NCI-H510A (cell line): Measurements from ENCODE around the gene CDK12.
A peak's percentile ranks its signal among the peaks of the same experiment; 100 is the strongest.
"Not testable (repeated sequence)": the region's sequence is repeated elsewhere in the genome, so short reads cannot be mapped to it uniquely, and the experiment has no call there.

Source experiments
- DNase-seq: peaks from one replicate; lab custom pipeline; 2025; lab: John Stamatoyannopoulos, UW

CDK12 gene

DNA sequence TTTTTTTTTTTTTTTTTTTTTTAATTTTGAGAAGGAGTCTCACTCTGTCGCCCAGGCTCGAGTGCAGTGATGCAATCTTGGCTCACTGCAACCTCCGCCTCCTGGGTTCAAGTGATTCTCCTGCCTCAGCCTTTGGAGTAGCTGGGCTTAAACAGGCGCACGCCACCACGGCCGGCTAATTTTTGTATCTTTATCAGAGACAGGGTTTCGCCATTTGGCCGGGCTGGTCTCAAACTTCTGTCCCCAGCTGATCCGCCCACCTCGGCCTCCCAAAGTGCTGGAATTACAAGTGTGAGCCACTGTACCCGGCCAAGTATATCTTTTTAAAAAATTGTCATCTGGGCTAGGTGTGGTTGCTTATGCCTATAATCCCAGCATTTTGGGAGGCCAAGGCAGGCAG, 35.6 kb downstream of the CDK12 start:
- DNase-seq = not testable (repeated sequence)

- no peak for DNase-seq
Measured at GRCh38 chr17:39507511-39507910, 46.2 kb downstream of the CDK12 start.

- DNase-seq = no peak
Measured at GRCh38 chr17:39508987-39509386, 47.7 kb downstream of the CDK12 start.

GRCh38 chr17:39513309-39513708, 52.0 kb downstream of the CDK12 start:
- DNase-seq = no peak

GRCh38 chr17:39513915-39514314, 52.6 kb downstream of the CDK12 start:
- DNase-seq = no peak

GRCh38 chr17:39517224-39517623, 55.9 kb downstream of the CDK12 start:
- DNase-seq = no peak

DNA sequence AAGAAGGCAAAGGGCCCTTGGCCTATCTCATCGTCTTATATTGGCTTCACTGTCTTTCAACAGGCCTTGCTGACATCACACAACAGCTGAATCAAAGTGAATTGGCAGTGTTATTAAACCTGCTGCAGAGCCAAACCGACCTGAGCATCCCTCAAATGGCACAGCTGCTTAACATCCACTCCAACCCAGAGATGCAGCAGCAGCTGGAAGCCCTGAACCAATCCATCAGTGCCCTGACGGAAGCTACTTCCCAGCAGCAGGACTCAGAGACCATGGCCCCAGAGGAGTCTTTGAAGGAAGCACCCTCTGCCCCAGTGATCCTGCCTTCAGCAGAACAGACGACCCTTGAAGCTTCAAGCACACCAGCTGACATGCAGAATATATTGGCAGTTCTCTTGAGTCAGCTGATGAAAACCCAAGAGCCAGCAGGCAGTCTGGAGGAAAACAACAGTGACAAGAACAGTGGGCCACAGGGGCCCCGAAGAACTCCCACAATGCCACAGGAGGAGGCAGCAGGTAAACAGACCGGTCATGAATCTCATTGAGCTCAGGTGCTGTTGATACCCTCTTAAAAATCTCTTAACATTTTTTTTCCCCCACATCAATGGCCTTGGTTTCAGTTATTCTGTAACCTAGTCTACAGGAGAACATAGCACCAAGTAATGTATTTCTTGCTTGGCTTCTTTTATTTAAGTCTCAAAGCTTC, 64.7 kb downstream of the CDK12 start:
- DNase-seq = no peak

- no peak for DNase-seq
Measured at GRCh38 chr17:39527220-39527813, 66.0 kb downstream of the CDK12 start.

DNA sequence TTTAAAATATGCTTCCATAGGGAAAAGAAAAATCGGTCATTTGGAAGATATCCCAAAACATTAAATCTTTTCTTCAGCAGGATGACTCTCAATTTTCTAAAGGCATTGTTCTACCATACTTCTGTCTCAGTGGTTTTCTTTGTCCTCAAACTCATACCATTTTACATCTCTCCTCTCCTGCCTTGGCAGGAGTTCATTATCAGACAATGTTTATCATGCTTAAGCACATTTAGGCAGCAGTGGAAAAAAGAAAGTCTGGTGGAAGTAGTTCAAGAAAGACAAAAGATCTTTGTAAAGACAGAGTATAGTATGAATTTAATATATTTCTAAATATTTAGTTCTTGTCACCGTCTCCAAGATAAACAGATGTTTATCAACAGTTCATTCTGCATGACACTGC, 68.2 kb downstream of the CDK12 start:
- DNase-seq = no peak

GRCh38 chr17:39530513-39530912, 69.2 kb downstream of the CDK12 start:
- DNase-seq = no peak

DNA sequence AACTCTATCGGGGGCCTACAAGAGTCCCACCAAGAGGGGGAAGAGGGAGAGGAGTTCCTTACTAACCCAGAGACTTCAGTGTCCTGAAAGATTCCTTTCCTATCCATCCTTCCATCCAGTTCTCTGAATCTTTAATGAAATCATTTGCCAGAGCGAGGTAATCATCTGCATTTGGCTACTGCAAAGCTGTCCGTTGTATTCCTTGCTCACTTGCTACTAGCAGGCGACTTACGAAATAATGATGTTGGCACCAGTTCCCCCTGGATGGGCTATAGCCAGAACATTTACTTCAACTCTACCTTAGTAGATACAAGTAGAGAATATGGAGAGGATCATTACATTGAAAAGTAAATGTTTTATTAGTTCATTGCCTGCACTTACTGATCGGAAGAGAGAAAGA, 70.0 kb downstream of the CDK12 start:
- no peak for DNase-seq

GRCh38 chr17:39533891-39534290, 72.6 kb downstream of the CDK12 start:
- no peak for DNase-seq

DNA sequence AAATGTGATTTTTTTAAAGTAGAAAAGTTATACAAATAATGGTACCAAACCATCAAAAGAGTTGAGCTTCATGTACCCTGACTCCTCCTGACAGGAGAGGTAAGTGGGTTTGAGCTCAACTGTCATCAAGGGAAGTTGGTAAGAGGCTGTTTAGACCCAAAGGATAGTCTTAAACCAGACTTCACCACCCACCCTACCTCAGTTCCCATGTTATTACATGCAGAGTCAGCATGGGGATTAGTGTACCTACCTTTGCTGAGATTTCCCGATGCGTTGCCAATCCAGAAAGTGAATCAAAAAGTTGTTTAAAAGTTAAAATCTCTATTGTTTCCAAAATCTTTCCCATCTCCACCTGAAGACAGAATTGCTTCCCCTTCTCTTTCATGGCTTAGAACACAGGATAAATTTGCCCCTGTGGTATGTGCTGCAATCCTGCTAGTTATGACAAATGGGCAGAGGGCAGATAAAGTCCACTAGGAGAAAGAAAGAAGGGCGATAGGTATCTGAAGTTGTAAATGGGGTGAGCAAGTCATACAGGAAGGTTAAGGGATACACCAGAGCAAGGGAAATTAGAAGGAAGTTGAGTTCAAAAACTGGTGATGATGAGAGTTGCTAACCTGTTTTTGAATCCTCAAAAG, 73.6 kb downstream of the CDK12 start:
- DNase-seq = no peak

DNA sequence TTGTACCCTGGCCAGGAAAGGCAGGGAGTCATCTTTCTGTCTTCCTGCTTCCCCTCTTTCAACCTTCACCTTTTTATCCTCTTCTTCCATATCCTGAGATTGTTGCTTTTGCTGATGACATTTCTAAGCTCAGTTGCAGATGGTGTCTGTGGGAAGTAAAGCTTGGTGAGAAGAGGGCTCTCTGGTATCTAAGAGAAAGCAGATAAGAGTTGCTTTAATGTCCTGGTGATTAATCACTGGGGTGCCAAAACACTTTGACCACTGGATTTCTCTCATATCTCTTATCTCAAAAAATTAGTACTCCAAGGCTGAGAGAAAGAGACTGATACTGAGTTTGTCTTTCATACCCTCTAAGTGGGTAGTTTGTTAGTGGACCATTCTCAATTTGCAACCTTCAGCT, 75.2 kb downstream of the CDK12 start:
- no peak for DNase-seq

DNA sequence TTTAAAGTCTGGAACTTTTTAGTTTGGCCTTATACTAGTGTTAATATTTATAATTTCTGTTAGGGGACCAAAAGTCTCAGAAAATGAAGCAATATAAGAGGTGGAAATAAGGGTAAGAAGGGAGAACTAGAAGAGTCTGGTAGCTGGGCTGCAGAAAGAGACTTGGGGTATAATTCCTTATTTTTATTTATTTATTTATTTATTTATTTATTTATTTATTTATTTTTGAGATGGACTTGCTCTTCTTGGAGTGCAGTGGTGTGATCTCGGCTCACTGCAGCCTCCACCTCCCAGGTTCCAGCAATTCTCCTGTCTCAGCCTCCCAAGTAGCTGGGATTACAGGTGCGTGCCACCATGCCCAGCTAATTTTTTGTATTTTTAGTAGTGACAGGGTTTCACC, 76.1 kb downstream of the CDK12 start:
- not testable (repeated sequence) for DNase-seq

- no peak for DNase-seq
Measured at GRCh38 chr17:39538866-39539265, 77.6 kb downstream of the CDK12 start.

DNA sequence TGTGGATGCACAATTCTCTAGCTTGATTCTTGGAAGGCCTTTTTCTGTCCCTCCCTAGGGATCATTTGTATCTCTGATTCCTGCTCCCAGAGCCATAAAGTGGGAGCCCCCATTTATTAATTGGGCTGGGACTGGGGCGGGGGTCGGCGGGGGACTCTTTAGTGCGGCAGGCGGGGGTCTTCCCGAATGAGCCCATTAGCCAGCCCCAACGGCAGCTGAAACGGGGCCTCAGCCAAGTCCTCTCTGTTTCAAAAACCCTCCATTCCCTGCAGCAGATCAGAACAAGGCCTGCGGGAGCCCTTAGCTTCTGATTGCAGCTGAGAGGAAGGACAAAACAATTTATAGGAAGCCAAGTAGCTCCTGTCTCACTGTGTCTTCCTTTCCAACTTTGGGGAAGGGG, 79.3 kb downstream of the CDK12 start:
- no peak for DNase-seq

GRCh38 chr17:39541652-39542051, 80.4 kb downstream of the CDK12 start:
- DNase-seq = no peak

DNA sequence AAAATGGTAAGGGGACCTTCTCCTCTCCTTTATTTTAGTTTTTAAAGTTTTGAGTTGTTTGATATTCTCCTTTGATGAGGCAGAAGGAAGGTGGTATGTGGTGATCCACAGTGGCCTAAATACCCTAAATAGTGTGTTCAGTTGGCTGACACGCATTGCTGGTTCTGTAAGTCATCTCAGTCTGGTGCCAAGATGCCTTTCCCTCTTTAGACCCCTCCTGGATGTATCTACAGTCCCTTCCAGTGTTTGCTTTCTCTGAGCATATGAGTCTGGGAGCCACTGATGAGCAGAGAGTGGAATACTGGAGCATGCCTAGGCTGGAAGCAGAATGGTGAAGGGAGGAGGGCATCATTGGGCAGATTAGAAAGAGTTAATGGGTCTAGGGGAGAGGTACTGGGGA, 81.9 kb downstream of the CDK12 start:
- no peak for DNase-seq

DNA sequence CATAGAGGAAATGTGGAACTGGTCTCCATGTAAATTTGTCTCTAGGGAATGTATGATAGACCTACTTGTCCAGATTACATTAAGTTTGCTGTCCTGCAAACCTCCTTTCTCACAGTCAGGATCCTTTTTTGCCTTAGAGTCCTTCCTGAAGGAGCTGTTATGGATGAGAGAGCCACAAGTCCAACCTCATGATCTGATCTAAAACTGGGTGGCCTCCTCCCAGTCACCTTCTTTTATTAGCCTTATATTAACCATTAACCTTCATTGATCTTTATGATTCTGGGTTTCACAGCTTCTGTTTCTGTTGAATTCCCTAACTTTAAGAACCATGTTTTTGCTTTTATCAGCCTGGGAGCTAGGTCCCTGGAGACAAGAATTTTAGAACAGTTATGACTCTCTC, 82.4 kb downstream of the CDK12 start:
- DNase-seq = no peak

DNA sequence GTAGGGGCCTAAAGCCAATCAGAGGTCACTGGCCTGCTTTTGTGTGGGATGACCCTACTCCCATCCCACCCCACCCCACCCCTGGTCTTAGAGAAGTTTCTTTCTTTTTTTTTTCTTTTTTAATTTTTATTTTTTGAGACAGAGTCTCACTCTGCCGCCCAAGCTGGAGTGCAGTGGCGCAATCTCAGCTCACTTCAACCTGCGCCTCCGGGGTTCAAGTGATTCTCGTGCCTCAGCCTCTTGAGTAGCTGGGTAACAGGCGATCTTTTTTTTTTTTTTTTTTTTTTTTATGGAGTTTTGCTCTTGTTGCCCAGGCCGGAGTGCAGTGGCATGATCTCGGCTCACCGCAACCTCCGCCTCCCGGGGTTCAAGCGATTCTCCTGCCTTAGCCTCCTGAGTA, 83.1 kb downstream of the CDK12 start:
- DNase-seq = not testable (repeated sequence)

GRCh38 chr17:39547713-39548478, 86.6 kb downstream of the CDK12 start:
- peak; percentile 22 for DNase-seq
